ENCODE results near the gene FREM1.

The FREM1 gene

GRCh38 chr9:14687042-14687719 lies 223.0 kb downstream of the FREM1 start:
- peaks cover 15% of the 10 kb centered on the region for H3K36me3 ChIP-seq (ENCODE audit: insufficient read depth, low read length)
- no peak overlapping the region for H3K4me3 ChIP-seq (ENCODE audit: low read depth in 1 of 2, low read length in 2 of 2)
- no peak overlapping the region for H3K9ac ChIP-seq (ENCODE audit: low read length)
- H3K9me3 ChIP-seq (ENCODE audit: low read length) = no peaks in the 10 kb centered on the region
- no peak overlapping the region for H3K27ac ChIP-seq (ENCODE audit: low read depth, low read length)
- H3K27me3 ChIP-seq (ENCODE audit: control insufficient read depth in 1 of 2, insufficient read depth in 2 of 2, low read length in 2 of 2) = no peaks in the 10 kb centered on the region
- H3K4me1 ChIP-seq (ENCODE audit: insufficient read depth, low read length) = peaks cover 4% of the 10 kb centered on the region

GRCh38 chr9:14686168-14686567 lies 224.1 kb downstream of the FREM1 start:
- H3K4me1 ChIP-seq (ENCODE audit: insufficient read depth, low read length) = no peaks in the 10 kb centered on the region
- no peaks in the 10 kb centered on the region for H3K27me3 ChIP-seq (ENCODE audit: control insufficient read depth in 1 of 2, insufficient read depth in 2 of 2, low read length in 2 of 2)
- H3K36me3 ChIP-seq (ENCODE audit: insufficient read depth, low read length) = peaks cover 15% of the 10 kb centered on the region

More at GRCh38 chr9:14686168-14686567, 224.1 kb downstream of the FREM1 start:
- no peak overlapping the region for H3K9ac ChIP-seq (ENCODE audit: low read length)
- no peak overlapping the region for H3K27ac ChIP-seq (ENCODE audit: low read depth, low read length)
- no peak overlapping the region for H3K4me3 ChIP-seq (ENCODE audit: low read depth in 1 of 2, low read length in 2 of 2)
- no peaks in the 10 kb centered on the region for H3K9me3 ChIP-seq (ENCODE audit: low read length)
